ENCODE data around the gene USP48. TPM values are rescaled to one million over a fixed set of nuclear protein-coding genes. Genes with fewer than 3 reads are reported as not detected.

USP48 gene
- total and polyA plus RNA-seq, 10 of the 15 experiments (the other 5 are each of a cell fraction or from before 2014, with no cell fraction given): 21.2 to 115 (median 75.5) TPM

DNA sequence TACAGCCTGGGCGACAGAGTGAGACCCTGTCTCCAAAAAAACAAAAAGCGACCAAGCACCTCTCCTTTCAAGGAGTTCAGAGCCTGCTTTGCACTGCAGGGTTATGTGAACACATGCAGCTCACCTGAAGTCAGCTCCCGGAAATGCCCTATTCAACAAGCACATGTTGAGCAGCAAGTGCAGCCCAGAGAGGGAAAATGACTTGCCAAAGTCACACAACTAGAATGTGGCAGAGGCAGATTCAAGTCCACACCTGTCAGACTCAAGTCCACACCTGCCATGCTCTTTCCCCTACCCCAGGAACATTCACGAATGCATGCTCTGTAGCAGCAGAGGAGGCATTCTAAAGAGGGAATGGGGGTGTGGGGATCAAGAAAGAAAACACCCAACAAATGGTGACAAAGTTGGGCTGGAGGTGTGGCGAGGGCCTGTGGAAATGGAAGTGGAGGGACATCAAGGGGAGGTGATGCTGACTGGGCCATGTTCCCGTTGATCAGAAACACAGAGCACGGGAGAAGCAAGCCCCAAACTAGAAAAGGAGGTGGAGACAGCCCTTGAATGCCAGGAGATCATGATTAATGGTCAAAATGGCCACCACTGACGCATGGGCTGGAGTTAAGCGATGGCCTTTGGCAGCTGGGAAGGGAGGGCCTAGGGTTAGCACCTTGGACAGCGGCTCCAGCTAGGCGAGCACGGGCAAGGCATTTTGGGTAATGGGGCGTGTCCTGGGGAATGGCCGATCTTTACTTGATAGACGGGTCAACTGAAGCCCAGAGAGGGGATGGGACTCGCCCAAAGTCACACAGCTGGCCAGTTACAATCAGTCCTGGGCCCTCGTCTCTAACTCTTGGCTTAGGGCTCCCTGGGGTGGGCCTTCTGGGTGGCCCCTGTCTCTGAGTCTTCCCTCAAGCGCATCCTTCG lies 135.3 kb downstream of the USP48 start:
- Histone ChIP-seq H4K20me1 (ENCODE audit: control insufficient read depth, insufficient read depth) (no peaks in the 10 kb centered on the region), H3K36me3 (ENCODE audit: control insufficient read depth in 2 of 2, insufficient read depth in 2 of 2, low read length in 1 of 2) (no peaks in the 10 kb centered on the region), H3K9ac (ENCODE audit: control insufficient read depth, insufficient read depth, low read length) (no peak overlapping the region), H3K27ac (ENCODE audit: control insufficient read depth, insufficient read depth) (no peak overlapping the region), H3K79me2 (ENCODE audit: control insufficient read depth, insufficient read depth, low read length) (no peaks in the 10 kb centered on the region), H3K4me2 (ENCODE audit: control insufficient read depth, insufficient read depth) (no peak overlapping the region), H3K4me3 (no peak overlapping the region), H2AFZ (ENCODE audit: control insufficient read depth, low read depth, low read length) (no peak overlapping the region), H3K27me3 (replicated peaks in 1 of 2; ENCODE audit: control insufficient read depth in 2 of 2, insufficient read depth in 2 of 2, low read length in 1 of 2) (peaks cover 5 to 13% of the 10 kb centered on the region in 2 experiments), H3K9me3 (replicated peaks; ENCODE audit: control insufficient read depth, insufficient read depth, low read length) (no peaks in the 10 kb centered on the region), H3K4me1 (ENCODE audit: control insufficient read depth, insufficient read depth, low read length) (0 out of 2 replicates have a peak, but pooled peaks cover 3% of the 10 kb centered on the region)
- FAIRE-seq (no peak), ATAC-seq (peak; percentile 80), DNase-seq (ENCODE audit: low read depth, low spot score) (no peak)
- ChIA-PET SMC1A (ENCODE audit: uncharacterized antibody, unreplicated experiment) (interaction anchor here (1.7 kb wide), 1 partner anchor 368 kb away, joined by 3 read pairs; no protein-coding TSS in a partner anchor), RAD21 (ENCODE audit: unreplicated experiment) (interaction anchor here (0.6 kb wide), 1 partner anchor 169 kb away, joined by 3 read pairs; no protein-coding TSS in a partner anchor), POLR2A (interaction anchor here (0.6 kb wide), 1 partner anchor 92 kb away, joined by 4 read pairs; no protein-coding TSS in a partner anchor), CTCF (no interaction called here)
- in situ Hi-C loops (cut with MboI) (no loop called here), intact Hi-C loops (cut with micrococcal nuclease; ENCODE audit: unreplicated experiment) (no loop called here)
- TF ChIP-seq ETV6 (conservative IDR thresholded peaks at IDR 0.05 in 1 of 2, IDR thresholded peaks at IDR 0.05 in 1 of 2; ENCODE audit: borderline replicate concordance in 1 of 2, low read depth in 1 of 2) (no peak), YY1 (IDR thresholded peaks at IDR 0.05; ENCODE audit: low read depth, low read length) (peak; percentile 66), MXI1 (IDR thresholded peaks at IDR 0.05; ENCODE audit: low read depth, low read length) (0 out of 2 replicates have a peak, but pooled peaks have one; percentile 22), TCF12 (IDR thresholded peaks at IDR 0.05; ENCODE audit: low read depth, low read length) (0 out of 2 replicates have a peak, but pooled peaks have one; percentile 17)
- TF ChIP-seq, protein P1, sequence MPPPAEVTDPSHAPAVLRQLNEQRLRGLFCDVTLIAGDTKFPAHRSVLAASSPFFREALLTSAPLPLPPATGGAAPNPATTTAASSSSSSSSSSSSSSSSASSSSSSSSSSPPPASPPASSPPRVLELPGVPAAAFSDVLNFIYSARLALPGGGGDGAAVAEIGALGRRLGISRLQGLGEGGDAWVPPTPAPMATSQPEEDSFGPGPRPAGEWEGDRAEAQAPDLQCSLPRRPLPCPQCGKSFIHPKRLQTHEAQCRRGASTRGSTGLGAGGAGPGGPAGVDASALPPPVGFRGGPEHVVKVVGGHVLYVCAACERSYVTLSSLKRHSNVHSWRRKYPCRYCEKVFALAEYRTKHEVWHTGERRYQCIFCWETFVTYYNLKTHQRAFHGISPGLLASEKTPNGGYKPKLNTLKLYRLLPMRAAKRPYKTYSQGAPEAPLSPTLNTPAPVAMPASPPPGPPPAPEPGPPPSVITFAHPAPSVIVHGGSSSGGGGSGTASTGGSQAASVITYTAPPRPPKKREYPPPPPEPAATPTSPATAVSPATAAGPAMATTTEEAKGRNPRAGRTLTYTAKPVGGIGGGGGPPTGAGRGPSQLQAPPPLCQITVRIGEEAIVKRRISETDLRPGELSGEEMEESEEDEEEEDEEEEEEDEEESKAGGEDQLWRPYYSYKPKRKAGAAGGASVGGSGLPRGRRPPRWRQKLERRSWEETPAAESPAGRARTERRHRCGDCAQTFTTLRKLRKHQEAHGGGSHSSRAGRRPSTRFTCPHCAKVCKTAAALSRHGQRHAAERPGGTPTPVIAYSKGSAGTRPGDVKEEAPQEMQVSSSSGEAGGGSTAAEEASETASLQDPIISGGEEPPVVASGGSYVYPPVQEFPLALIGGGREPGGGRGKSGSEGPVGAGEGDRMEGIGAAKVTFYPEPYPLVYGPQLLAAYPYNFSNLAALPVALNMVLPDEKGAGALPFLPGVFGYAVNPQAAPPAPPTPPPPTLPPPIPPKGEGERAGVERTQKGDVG (CRISPR knock-in tag; IDR thresholded peaks at IDR 0.05): no peak
- TF ChIP-seq, protein P2, sequence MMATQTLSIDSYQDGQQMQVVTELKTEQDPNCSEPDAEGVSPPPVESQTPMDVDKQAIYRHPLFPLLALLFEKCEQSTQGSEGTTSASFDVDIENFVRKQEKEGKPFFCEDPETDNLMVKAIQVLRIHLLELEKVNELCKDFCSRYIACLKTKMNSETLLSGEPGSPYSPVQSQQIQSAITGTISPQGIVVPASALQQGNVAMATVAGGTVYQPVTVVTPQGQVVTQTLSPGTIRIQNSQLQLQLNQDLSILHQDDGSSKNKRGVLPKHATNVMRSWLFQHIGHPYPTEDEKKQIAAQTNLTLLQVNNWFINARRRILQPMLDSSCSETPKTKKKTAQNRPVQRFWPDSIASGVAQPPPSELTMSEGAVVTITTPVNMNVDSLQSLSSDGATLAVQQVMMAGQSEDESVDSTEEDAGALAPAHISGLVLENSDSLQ (IDR thresholded peaks at IDR 0.05): peak; percentile 83
- TF ChIP-seq, protein P3, sequence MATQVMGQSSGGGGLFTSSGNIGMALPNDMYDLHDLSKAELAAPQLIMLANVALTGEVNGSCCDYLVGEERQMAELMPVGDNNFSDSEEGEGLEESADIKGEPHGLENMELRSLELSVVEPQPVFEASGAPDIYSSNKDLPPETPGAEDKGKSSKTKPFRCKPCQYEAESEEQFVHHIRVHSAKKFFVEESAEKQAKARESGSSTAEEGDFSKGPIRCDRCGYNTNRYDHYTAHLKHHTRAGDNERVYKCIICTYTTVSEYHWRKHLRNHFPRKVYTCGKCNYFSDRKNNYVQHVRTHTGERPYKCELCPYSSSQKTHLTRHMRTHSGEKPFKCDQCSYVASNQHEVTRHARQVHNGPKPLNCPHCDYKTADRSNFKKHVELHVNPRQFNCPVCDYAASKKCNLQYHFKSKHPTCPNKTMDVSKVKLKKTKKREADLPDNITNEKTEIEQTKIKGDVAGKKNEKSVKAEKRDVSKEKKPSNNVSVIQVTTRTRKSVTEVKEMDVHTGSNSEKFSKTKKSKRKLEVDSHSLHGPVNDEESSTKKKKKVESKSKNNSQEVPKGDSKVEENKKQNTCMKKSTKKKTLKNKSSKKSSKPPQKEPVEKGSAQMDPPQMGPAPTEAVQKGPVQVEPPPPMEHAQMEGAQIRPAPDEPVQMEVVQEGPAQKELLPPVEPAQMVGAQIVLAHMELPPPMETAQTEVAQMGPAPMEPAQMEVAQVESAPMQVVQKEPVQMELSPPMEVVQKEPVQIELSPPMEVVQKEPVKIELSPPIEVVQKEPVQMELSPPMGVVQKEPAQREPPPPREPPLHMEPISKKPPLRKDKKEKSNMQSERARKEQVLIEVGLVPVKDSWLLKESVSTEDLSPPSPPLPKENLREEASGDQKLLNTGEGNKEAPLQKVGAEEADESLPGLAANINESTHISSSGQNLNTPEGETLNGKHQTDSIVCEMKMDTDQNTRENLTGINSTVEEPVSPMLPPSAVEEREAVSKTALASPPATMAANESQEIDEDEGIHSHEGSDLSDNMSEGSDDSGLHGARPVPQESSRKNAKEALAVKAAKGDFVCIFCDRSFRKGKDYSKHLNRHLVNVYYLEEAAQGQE (IDR thresholded peaks at IDR 0.05; ENCODE audit: low read depth, low read length): peak; percentile 98
- TF ChIP-seq, protein P4, sequence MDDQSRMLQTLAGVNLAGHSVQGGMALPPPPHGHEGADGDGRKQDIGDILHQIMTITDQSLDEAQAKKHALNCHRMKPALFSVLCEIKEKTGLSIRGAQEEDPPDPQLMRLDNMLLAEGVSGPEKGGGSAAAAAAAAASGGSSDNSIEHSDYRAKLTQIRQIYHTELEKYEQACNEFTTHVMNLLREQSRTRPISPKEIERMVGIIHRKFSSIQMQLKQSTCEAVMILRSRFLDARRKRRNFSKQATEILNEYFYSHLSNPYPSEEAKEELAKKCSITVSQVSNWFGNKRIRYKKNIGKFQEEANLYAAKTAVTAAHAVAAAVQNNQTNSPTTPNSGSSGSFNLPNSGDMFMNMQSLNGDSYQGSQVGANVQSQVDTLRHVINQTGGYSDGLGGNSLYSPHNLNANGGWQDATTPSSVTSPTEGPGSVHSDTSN (IDR thresholded peaks at IDR 0.05; ENCODE audit: insufficient replicate concordance, low read depth, low read length): peak; percentile 14
- TF ChIP-seq, protein P5, sequence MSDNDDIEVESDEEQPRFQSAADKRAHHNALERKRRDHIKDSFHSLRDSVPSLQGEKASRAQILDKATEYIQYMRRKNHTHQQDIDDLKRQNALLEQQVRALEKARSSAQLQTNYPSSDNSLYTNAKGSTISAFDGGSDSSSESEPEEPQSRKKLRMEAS (IDR thresholded peaks at IDR 0.05; ENCODE audit: low read depth, low read length): peak; percentile 18; the same call in 1 of the 2 replicates
- WGBS (ENCODE audit: insufficient coverage, insufficient replicate concordance, low lambda C conversion rate, missing lambda C conversion rate): 20% methylated on average over 19 of the region's 19 CpGs
- BruUV-seq (replicated peaks): no TSS peak

Data from GM12878 (cell line).